WTC11 (cell line): Measurements from ENCODE around the gene SYT1.

ENCODE experiments used
- CTCF ChIP-seq: fragments of 200-600 bp; IDR thresholded peaks from 2 replicates; pipeline ENCODE4 v1.8.0; 2022; ENCODE audit warnings: antibody characterized with exemption
- HMGXB4 ChIP-seq: sonication (generic); formaldehyde crosslinking; IDR thresholded peaks from 2 replicates; pipeline ENCODE4 v1.8.1; 2023; ENCODE audit warnings: mild to moderate bottlenecking, moderate library complexity, missing genetic modification reagents
- IRF2 ChIP-seq: sonication (generic); formaldehyde crosslinking; IDR thresholded peaks from 2 replicates; pipeline ENCODE4 v1.8.0; 2022; ENCODE audit warnings: low read depth, missing genetic modification reagents, borderline replicate concordance
- NR3C1 ChIP-seq: sonication (generic); formaldehyde crosslinking; conservative IDR thresholded peaks from 2 replicates; pipeline ENCODE4 v1.8.1; 2023; ENCODE audit warnings: low read depth, mild to moderate bottlenecking, missing genetic modification reagents
- PRDM15 ChIP-seq: sonication (generic); formaldehyde crosslinking; IDR thresholded peaks from 2 replicates; pipeline ENCODE4 v1.8.0; 2022; ENCODE audit warnings: missing genetic modification reagents
- SP1 ChIP-seq: sonication (generic); formaldehyde crosslinking; conservative IDR thresholded peaks from 2 replicates; pipeline ENCODE4 v1.8.1; 2022; ENCODE audit warnings: missing genetic modification reagents
- TCF7 ChIP-seq: sonication (generic); formaldehyde crosslinking; IDR thresholded peaks from 2 replicates; pipeline ENCODE4 v1.8.0; 2022; ENCODE audit warnings: mild to moderate bottlenecking, low read depth, missing genetic modification reagents, moderate library complexity
- TF ChIP-seq, protein P1 (sequence below): sonication (generic); formaldehyde crosslinking; IDR thresholded peaks from 2 replicates; pipeline ENCODE4 v1.8.0; 2022; ENCODE audit warnings: mild to moderate bottlenecking, missing genetic modification reagents

DNA sequence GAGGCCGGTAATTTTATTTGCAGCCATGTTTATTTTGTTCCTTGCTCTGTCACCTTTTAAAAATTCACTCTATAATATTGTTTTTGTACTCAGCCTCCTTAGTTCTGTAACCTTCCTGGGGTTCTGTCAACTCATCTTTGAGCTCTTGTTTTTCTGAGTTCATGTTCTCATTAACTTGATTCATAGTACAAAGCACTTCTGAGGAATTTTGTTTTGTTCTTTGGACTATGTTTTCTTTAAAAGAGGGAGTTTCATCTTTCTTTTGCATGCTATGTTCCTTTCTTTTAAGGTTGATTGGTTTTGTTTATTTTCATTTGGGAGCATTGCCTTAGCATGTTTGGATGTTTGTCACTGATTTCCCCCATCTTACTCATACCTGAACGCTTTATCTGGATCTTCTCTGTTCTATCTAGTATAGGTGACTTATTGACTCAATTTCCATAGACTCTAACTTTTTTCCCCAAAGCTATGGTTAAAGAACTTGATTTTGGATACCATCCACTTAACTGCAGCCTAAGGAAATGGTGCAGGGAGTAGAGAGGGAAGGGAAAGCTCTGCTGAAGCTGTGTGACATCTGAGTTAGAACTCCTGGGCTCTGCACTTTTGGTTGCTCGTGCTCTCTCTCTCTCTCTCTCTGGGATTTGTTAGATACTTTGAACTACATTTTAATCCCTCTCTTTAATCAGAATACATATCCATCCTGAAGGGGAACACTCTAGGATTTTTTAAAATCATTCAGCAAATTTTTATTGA lies 557.7 kb downstream of the SYT1 start:
- TF ChIP-seq HMGXB4 (CRISPR knock-in tag): no peak
- no peak for TF ChIP-seq TCF7 (CRISPR knock-in tag)
- TF ChIP-seq, protein P1, sequence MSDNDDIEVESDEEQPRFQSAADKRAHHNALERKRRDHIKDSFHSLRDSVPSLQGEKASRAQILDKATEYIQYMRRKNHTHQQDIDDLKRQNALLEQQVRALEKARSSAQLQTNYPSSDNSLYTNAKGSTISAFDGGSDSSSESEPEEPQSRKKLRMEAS (CRISPR knock-in tag): no peak
- no peak for TF ChIP-seq CTCF
- TF ChIP-seq PRDM15 (CRISPR knock-in tag): no peak
- TF ChIP-seq IRF2 (CRISPR knock-in tag): no peak
- no peak for TF ChIP-seq NR3C1 (CRISPR knock-in tag)
- no peak for TF ChIP-seq SP1
